Stomach smooth muscle (tissue), 2 donors: ENCODE measurements around the gene DHRS7C.

Experiments used
- H3K27ac ChIP-seq: one replicate; pipeline ENCODE4 v1.7.0; 2013; ENCODE audit warnings: mild to moderate bottlenecking, low read length, inconsistent platforms
- H3K27me3 ChIP-seq, 2 donors: one replicate each; pipeline ENCODE4 v1.7.0; 2013; ENCODE audit warnings: low read length in 2 of 2; ENCODE audit not compliant: insufficient read depth in 2 of 2, control insufficient read depth in 1 of 2
- H3K36me3 ChIP-seq, 2 donors: one replicate each; pipeline ENCODE4 v1.7.0; 2013; ENCODE audit warnings: low read length in 2 of 2; ENCODE audit not compliant: control insufficient read depth in 2 of 2, insufficient read depth in 2 of 2
- H3K4me1 ChIP-seq: one replicate; pipeline ENCODE4 v1.7.0; 2013; ENCODE audit warnings: low read length; ENCODE audit not compliant: control insufficient read depth, insufficient read depth
- H3K4me3 ChIP-seq, 2 donors: one replicate each; pipeline ENCODE4 v1.7.0; 2013; ENCODE audit warnings: low read length in 2 of 2
- H3K9ac ChIP-seq, 2 donors: one replicate each; pipeline ENCODE4 v1.7.0; 2013; ENCODE audit warnings: low read length in 2 of 2, mild to moderate bottlenecking in 1 of 2
- H3K9me3 ChIP-seq, 2 donors: one replicate each; pipeline ENCODE4 v1.7.0; 2013; ENCODE audit warnings: low read length in 2 of 2; ENCODE audit not compliant: control insufficient read depth in 2 of 2
- donor health status: healthy.
- donor health status: Pancreatic carcinoma.

DHRS7C gene

DNA sequence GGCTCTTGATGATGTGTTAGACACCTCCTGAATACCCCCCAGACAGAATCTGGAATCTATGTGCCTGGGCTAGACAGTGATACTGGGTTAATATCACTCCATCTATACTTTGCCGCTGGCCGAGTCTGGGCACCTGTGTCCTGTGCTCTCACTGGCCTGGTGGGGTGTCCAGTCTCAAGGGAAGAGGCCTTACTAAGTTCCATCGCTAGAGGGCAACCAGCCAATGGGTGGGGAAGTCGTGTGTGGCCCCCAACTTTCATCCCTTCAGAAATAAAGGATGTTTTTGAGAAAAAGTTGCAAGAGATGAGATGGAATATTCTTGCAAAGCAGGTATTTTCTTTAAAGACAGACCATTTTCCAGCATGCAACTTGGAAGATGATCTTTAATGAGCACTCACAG, 32.7 kb upstream of the DHRS7C start:
- Histone ChIP-seq H3K27me3 (no peaks in the 10 kb centered on the region), H3K4me1 (peaks cover 21% of the 10 kb centered on the region), H3K9ac (no peak overlapping the region), H3K36me3 (no peaks in the 10 kb centered on the region), H3K27ac (no peak overlapping the region), H3K4me3 (no peak overlapping the region), H3K9me3 (no peaks in the 10 kb centered on the region)

DNA sequence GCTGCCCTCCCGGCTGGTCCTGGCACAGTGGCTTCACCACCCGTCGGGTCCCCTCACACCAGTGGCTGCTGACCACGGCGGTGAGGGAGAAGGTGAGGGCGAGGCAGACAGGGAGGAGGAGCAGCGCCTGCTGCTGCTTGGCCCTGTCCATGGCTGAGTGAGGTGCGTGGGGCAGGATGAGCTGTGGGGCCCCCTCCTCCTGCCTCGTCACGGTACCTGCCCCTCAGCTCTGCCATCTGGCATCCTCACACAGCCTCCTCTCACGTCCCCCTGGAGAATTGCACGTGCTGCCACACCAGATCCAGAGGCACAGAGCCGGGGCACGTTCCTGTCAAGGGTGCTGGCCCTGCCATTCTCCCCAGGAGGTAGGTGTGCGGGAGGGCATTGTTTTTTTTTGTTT, 30.5 kb upstream of the DHRS7C start, which contains the start of gene GSG1L2:
Gene GSG1L2 (minus strand): TSS at position 159 of the 400 bp plus-strand sequence. CDS start 8 bp downstream, at position 151.
- Histone ChIP-seq H3K4me1 (peaks cover 4% of the 10 kb centered on the region), H3K9me3 (no peaks in the 10 kb centered on the region), H3K36me3 (no peaks in the 10 kb centered on the region), H3K27ac (no peak within 1 kb of the TSS), H3K27me3 (no peaks in the 10 kb centered on the region), H3K4me3 (no peak within 1 kb of the TSS), H3K9ac (no peak within 1 kb of the TSS)

DNA sequence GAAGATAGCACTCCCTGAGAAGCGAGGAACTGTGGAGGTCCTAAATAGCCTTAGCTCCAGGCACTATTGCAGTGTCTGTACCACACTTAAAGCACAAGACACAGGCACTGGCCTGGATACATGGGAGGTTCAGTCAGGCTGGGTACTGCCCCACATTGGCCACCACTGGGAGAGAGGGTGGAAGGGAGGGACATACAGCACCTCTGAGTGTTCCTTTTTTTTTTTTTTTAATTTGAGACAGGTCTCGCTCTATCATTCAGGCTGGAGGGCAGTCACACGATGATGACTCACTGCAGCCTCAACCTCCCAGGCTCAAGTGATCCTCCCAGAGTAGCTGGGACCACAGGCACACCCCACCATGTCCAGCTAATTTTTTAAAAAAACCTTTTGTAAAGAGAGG, 29.1 kb upstream of the DHRS7C start:
- no peak overlapping the region for H3K27ac ChIP-seq
- H3K4me3 ChIP-seq = no peak overlapping the region
- H3K4me1 ChIP-seq = peaks cover 3% of the 10 kb centered on the region
- no peaks in the 10 kb centered on the region for H3K27me3 ChIP-seq
- no peaks in the 10 kb centered on the region for H3K9me3 ChIP-seq
- H3K36me3 ChIP-seq = no peaks in the 10 kb centered on the region
- H3K9ac ChIP-seq = no peak overlapping the region

- no peaks in the 10 kb centered on the region for H3K36me3 ChIP-seq
- no peak overlapping the region for H3K27ac ChIP-seq
- H3K27me3 ChIP-seq = no peaks in the 10 kb centered on the region
- no peak overlapping the region for H3K4me3 ChIP-seq
- no peaks in the 10 kb centered on the region for H3K4me1 ChIP-seq
- H3K9me3 ChIP-seq = no peaks in the 10 kb centered on the region
- no peak overlapping the region for H3K9ac ChIP-seq
Measured at GRCh38 chr17:9818760-9819159, 27.4 kb upstream of the DHRS7C start.

GRCh38 chr17:9817086-9817485, 25.7 kb upstream of the DHRS7C start:
- no peaks in the 10 kb centered on the region for H3K27me3 ChIP-seq
- no peak overlapping the region for H3K9ac ChIP-seq
- no peaks in the 10 kb centered on the region for H3K9me3 ChIP-seq
- H3K36me3 ChIP-seq = no peaks in the 10 kb centered on the region
- no peak overlapping the region for H3K4me3 ChIP-seq
- H3K27ac ChIP-seq = no peak overlapping the region
- no peaks in the 10 kb centered on the region for H3K4me1 ChIP-seq

GRCh38 chr17:9816472-9816871, 25.1 kb upstream of the DHRS7C start:
- Histone ChIP-seq H3K27ac (no peak overlapping the region), H3K4me3 (no peak overlapping the region), H3K27me3 (no peaks in the 10 kb centered on the region), H3K4me1 (no peaks in the 10 kb centered on the region), H3K9ac (no peak overlapping the region), H3K9me3 (no peaks in the 10 kb centered on the region), H3K36me3 (no peaks in the 10 kb centered on the region)

DNA sequence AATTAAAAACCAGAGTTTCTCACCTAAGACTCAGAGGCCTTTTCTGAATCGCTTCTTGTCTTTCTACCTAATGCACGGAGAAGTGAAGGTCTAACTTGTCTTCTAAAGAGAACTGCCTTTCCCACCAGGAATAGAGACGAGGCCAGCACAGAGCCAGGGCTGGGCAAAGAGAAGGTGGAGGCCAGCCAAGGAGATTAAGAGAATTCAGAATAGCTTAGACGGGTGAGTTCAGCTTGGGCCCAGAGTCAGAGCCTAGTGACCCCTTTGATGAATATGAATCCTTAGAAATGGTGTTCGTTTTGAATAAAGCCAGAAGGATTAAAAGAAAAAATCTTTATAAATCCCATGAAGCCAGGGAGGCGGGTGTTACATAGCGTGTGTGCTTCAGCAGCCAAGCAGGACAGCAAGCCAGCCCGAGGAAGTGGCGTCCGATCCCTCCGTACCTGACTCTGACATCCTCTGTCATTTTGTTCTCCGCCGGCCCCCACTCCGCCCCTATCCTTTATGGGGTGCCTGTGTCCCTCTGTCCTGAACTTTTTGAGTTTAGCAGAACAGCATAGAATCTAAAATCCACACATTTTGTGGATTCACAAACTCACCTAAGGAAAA, 23.0 kb upstream of the DHRS7C start:
- no peak overlapping the region for H3K27ac ChIP-seq
- no peak overlapping the region for H3K9ac ChIP-seq

DNA sequence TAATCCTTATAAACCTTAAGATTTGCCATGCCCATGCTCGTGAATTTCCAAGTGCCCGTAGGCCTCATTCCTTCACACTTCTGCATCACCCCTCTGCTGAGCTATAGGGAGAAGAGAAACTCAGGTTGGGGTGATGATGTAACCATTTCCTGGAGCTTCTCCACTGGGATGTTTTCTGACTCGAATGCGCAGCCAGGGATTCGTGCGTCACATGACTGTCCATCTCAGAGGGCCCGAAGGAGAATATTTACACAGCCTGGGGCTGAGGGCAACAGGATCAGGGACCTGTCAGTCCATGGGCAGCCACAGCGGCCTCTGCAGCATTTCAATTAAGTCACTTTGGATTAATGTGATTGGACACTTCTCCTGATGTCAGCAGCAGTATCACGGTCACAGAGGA, 21.8 kb upstream of the DHRS7C start:
- no peak overlapping the region for H3K27ac ChIP-seq
- H3K4me1 ChIP-seq = no peaks in the 10 kb centered on the region
- H3K4me3 ChIP-seq = no peak overlapping the region
- no peaks in the 10 kb centered on the region for H3K36me3 ChIP-seq
- H3K9me3 ChIP-seq = no peaks in the 10 kb centered on the region
- H3K9ac ChIP-seq = no peak overlapping the region
- no peaks in the 10 kb centered on the region for H3K27me3 ChIP-seq

More for the DNA sequence above, 23.0 kb upstream of the DHRS7C start:
- no peaks in the 10 kb centered on the region for H3K36me3 ChIP-seq
- H3K27me3 ChIP-seq = no peaks in the 10 kb centered on the region
- no peak overlapping the region for H3K4me3 ChIP-seq
- no peaks in the 10 kb centered on the region for H3K4me1 ChIP-seq
- H3K9me3 ChIP-seq = no peaks in the 10 kb centered on the region

DNA sequence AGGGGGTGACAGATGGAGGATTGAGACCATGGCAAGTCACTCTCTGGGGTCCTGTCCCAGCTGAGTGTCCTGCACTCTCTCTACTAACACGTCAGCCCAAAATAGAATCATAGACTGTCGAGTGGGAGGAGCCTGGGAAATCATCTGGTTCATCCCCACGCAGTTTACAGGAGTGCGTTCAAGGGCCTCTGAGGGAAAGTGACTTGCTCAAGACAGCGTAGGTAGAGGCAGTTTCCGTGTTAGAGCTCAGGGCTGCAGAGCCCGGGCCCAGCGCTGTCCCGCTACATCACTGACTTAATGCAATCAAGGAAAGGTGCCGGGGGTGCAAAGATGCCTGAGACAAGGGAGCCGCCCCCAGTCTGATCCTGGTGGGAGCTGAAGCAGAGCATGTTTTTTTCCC, 20.1 kb upstream of the DHRS7C start:
- Histone ChIP-seq H3K9ac (no peak overlapping the region), H3K27me3 (no peaks in the 10 kb centered on the region), H3K27ac (no peak overlapping the region), H3K36me3 (no peaks in the 10 kb centered on the region), H3K9me3 (peaks cover 0 to 4% of the 10 kb centered on the region in 2 donors), H3K4me3 (no peak overlapping the region), H3K4me1 (no peaks in the 10 kb centered on the region)

GRCh38 chr17:9811086-9811485, 19.7 kb upstream of the DHRS7C start:
- Histone ChIP-seq H3K9me3 (peaks cover 0 to 4% of the 10 kb centered on the region in 2 donors), H3K27ac (no peak overlapping the region), H3K27me3 (no peaks in the 10 kb centered on the region), H3K36me3 (no peaks in the 10 kb centered on the region), H3K4me1 (no peaks in the 10 kb centered on the region), H3K4me3 (no peak overlapping the region), H3K9ac (no peak overlapping the region)

DNA sequence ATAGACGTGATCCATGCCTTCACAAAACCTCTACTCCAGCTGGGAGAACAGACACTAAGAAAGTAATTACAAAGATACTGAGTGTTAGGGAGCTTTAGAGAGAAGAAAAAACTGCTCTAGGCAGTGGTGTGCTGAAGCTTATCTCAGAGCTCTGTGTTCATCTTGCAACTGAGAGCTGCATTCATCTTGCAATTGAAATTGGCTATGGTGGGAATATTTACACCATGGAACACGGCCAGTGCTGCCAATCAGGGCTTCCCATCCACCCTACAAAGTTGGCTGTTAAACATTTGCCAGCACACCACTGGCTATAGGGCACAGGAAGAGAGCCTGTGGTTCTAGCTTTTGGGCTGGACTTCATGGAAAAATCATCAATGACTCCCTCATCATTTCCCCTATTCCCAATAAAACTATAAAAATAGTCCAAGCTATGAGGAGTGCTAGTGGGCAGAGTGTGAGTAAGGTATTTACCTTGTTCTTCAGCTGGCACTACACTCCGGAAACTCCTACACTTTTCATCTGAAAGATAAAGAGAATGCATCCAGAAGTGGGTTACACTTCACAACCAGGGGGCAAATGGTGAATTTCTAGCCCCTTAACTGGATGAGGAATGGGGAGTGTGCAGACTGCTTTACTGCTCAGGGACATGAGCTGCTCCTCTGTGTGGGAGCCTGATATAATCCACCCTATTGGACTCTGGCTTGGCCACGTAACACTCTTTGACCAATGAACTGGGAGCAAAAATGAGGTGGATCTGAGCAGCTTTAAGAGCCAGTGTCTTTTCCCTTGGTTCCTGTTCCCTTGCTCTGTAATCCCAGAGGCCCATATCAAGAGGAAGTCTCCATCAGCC, 18.9 kb upstream of the DHRS7C start:
- H3K9ac ChIP-seq = no peak overlapping the region
- no peaks in the 10 kb centered on the region for H3K36me3 ChIP-seq
- no peak overlapping the region for H3K27ac ChIP-seq
- H3K27me3 ChIP-seq = no peaks in the 10 kb centered on the region
- no peaks in the 10 kb centered on the region for H3K4me1 ChIP-seq
- peaks cover 0 to 6% of the 10 kb centered on the region in 2 donors for H3K9me3 ChIP-seq
- H3K4me3 ChIP-seq = no peak overlapping the region
